SU-DHL-6 (cell line): ENCODE data around the gene ENTPD6.
"Not testable (repeated sequence)": the region's sequence is repeated elsewhere in the genome, so short reads cannot be mapped to it uniquely, and the experiment has no call there.

Experiments
- H2AFZ ChIP-seq: fragments of 200-600 bp; sonication (generic); 2 replicates; pipeline ENCODE4 v1.6.1; 2014; ENCODE audit warnings: low read depth, mild to moderate bottlenecking, moderate library complexity, mixed read lengths, antibody characterized with exemption, low read length; ENCODE audit not compliant: severe bottlenecking
- H3F3A ChIP-seq: fragments of 200-600 bp; shearing (Covaris generic); 2 replicates; pipeline ENCODE4 v1.6.0; 2016; ENCODE audit warnings: antibody characterized with exemption, mild to moderate bottlenecking; ENCODE audit not compliant: insufficient read depth
- H3K27ac ChIP-seq: fragments of 200-600 bp; sonication (generic); 2 replicates; pipeline ENCODE4 v1.5.1; 2016; ENCODE audit warnings: low read depth, mild to moderate bottlenecking, low read length, moderate library complexity, mixed read lengths
- H3K27me3 ChIP-seq: fragments of 200-600 bp; sonication (generic), shearing (Covaris generic); 2 replicates; pipeline ENCODE4 v1.6.0; 2014; ENCODE audit warnings: mild to moderate bottlenecking, low read length
- H3K36me3 ChIP-seq: fragments of 200-600 bp; sonication (generic); 2 replicates; pipeline ENCODE4 v1.6.1; 2014; ENCODE audit warnings: mild to moderate bottlenecking, low read length, mixed read lengths
- H3K4me2 ChIP-seq: fragments of 300-600, 200-600 bp; shearing (Covaris generic), sonication (generic); 2 replicates; pipeline ENCODE4 v1.6.0; 2014; ENCODE audit warnings: low read length, low read depth, mild to moderate bottlenecking; ENCODE audit not compliant: poor library complexity, severe bottlenecking
- H3K4me3 ChIP-seq: fragments of 200-600 bp; sonication (generic); 2 replicates; pipeline ENCODE4 v1.5.1; 2014; ENCODE audit warnings: antibody characterized with exemption, low read length, mild to moderate bottlenecking, mixed read lengths; ENCODE audit not compliant: insufficient read depth, poor library complexity, severe bottlenecking
- H3K79me2 ChIP-seq: fragments of 200-600 bp; sonication (generic); 2 replicates; pipeline ENCODE4 v1.6.1; 2014; ENCODE audit warnings: mild to moderate bottlenecking, low read length, moderate library complexity; ENCODE audit not compliant: insufficient read depth
- H3K9ac ChIP-seq: fragments of 200-600 bp; sonication (generic); 2 replicates; pipeline ENCODE4 v1.7.0; 2014; ENCODE audit warnings: mild to moderate bottlenecking, low read length
- H3K9me2 ChIP-seq: fragments of 200-600 bp; sonication (generic); replicated peaks from 2 replicates; pipeline ENCODE4 v1.6.1; 2014; ENCODE audit warnings: low read length; ENCODE audit not compliant: insufficient read depth
- H3K9me3 ChIP-seq: fragments of 200-600 bp; sonication (generic); 2 replicates; pipeline ENCODE4 v1.6.1; 2014; ENCODE audit warnings: low read length, mixed read lengths; ENCODE audit not compliant: insufficient read depth
- H4K20me1 ChIP-seq: fragments of 200-600 bp; sonication (generic); 2 replicates; pipeline ENCODE4 v1.6.1; 2014; ENCODE audit warnings: low read depth, mild to moderate bottlenecking, antibody characterized with exemption, low read length, moderate library complexity, mixed read lengths
- CTCF ChIP-seq: fragments of 200-600 bp; sonication (generic); IDR thresholded peaks from one replicate; pipeline ENCODE4 v1.5.1; 2017; ENCODE audit warnings: antibody characterized with exemption, mild to moderate bottlenecking, low read length, moderate library complexity; ENCODE audit not compliant: insufficient read depth, poor library complexity, severe bottlenecking
- EZH2phosphoT487 ChIP-seq: fragments of 200-600 bp; sonication (generic), shearing (Covaris generic); conservative IDR thresholded peaks from 2 replicates; pipeline ENCODE4 v1.6.1; 2018; ENCODE audit warnings: mild to moderate bottlenecking, antibody characterized with exemption, low read length, moderate library complexity, mixed read lengths

Gene ENTPD6

DNA sequence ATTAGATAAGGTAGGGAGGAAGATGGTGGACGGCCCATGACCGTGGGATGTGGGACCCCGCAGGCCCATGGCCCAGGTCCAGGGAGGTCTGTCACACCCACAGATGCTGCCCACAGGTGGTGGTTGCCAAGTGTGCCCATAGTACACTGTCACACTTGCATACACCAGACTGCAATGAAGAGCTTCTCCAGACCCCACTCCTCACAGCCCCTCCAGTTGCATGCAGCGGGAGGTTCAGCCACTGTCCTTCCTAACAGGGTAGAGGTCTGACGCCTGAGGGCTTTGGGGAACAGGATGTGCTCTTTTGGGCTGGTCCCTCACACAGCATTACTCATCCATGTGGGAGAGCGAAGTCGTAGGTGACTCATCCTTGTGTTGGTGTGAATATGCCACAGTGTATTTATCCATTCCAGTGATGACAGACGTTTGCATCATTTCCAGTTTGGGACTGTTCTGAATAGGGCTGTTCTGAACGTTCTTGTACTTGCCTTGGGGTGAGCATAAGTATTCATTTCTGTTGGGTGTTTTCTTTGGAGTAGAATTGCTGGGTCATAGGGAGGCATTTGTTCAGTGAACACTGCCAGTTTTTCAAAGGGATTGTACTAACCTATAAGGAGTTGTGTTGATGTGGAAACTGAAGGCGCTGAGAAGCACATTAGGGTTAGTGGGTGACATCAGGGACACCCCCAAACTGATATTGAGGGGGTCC is 42.3 kb downstream of the ENTPD6 start:
- Histone ChIP-seq H2AFZ (no peak overlapping the region), H3K4me2 (no peak overlapping the region), H3K4me3 (no peak overlapping the region), H3K79me2 (no peaks in the 10 kb centered on the region), H4K20me1 (no peaks in the 10 kb centered on the region), H3K9ac (no peak overlapping the region), H3K9me3 (no peaks in the 10 kb centered on the region), H3F3A (no peaks in the 10 kb centered on the region), H3K36me3 (no peaks in the 10 kb centered on the region), H3K9me2 (no peaks in the 10 kb centered on the region), H3K27me3 (no peaks in the 10 kb centered on the region), H3K27ac (no peak overlapping the region)
- TF ChIP-seq EZH2phosphoT487 (no peak), CTCF (no peak)

DNA sequence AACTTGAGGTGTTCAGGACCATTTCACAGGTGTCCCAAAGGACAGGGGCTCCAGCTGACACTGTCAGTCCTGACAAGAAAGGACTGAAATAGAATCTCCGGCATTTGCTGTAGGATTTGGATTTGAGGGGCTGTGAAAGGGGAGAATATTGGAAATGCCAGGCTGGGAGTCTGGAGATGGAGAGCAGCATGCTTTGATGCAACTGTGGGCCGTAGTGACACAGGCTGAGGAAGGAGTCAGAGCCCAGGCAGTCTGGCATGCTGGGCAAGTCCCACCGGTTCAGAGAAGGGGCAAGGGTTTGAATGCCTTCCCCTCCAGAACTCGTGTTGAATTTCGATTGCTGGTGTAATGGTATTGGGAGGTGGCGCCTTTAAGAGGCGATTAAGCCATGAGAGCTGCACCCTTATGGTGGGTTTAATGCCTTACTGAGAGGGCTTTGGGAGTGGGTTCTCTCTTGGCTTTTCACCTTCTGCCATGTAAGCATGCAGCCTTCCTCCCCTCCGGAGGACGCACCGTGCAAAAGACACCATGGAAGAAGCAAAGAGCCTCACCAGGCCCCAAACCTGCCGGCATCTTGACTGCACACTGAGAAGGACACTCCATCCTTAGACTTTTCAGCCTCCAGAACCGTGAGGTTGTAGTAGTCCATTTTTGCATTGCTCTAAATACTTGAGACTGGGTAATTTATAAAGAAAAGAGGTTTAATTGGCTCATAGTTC is 43.0 kb downstream of the ENTPD6 start:
- H4K20me1 ChIP-seq, result no peaks in the 10 kb centered on the region
- H3K27ac ChIP-seq, result no peak overlapping the region
- no peaks in the 10 kb centered on the region for H3K9me3 ChIP-seq
- H3K79me2 ChIP-seq, result no peaks in the 10 kb centered on the region
- H3K4me3 ChIP-seq, result no peak overlapping the region
- no peaks in the 10 kb centered on the region for H3K36me3 ChIP-seq
- no peak overlapping the region for H3K9ac ChIP-seq
- H2AFZ ChIP-seq, result no peak overlapping the region
- TF ChIP-seq EZH2phosphoT487 (no peak), CTCF (no peak)
- H3K9me2 ChIP-seq, result no peaks in the 10 kb centered on the region
- no peaks in the 10 kb centered on the region for H3F3A ChIP-seq
- H3K27me3 ChIP-seq, result no peaks in the 10 kb centered on the region
- H3K4me2 ChIP-seq, result no peak overlapping the region

- Histone ChIP-seq H3K9ac (no peak overlapping the region), H3K4me2 (no peak overlapping the region), H3K9me3 (no peaks in the 10 kb centered on the region), H3F3A (no peaks in the 10 kb centered on the region), H3K27ac (no peak overlapping the region), H3K9me2 (no peaks in the 10 kb centered on the region), H2AFZ (no peak overlapping the region), H4K20me1 (no peaks in the 10 kb centered on the region), H3K79me2 (no peaks in the 10 kb centered on the region), H3K4me3 (no peak overlapping the region), H3K36me3 (no peaks in the 10 kb centered on the region), H3K27me3 (no peaks in the 10 kb centered on the region)
- no peak for TF ChIP-seq EZH2phosphoT487
- no peak for TF ChIP-seq CTCF
Measured at GRCh38 chr20:25239387-25240370, 44.2 kb downstream of the ENTPD6 start.

- not testable (repeated sequence) for H3K9ac ChIP-seq, H3K27ac ChIP-seq, H4K20me1 ChIP-seq, H3K27me3 ChIP-seq, H3K9me3 ChIP-seq, H3K36me3 ChIP-seq, H3K79me2 ChIP-seq, H3K4me3 ChIP-seq, H3K9me2 ChIP-seq, H3K4me2 ChIP-seq, H2AFZ ChIP-seq, H3F3A ChIP-seq
Measured at GRCh38 chr20:25240851-25241658, 45.5 kb downstream of the ENTPD6 start.

DNA sequence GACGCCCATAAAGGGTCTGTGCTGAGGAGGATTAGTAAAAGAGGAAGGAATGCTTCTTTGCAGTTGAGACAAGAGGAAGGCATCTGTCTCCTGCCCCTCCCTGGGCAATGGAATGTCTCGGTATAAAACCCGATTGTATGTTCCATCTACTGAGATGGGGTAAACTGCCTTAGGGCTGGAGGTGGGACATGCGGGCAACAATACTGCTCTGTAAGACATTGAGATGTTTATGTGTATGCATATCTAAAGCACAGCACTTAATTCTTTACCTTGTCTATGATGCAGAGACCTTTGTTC is 46.1 kb downstream of the ENTPD6 start:
- not testable (repeated sequence) for H3F3A ChIP-seq, H3K27ac ChIP-seq, H3K79me2 ChIP-seq, H4K20me1 ChIP-seq, H2AFZ ChIP-seq, H3K27me3 ChIP-seq, H3K9me2 ChIP-seq, H3K9ac ChIP-seq, H3K36me3 ChIP-seq, H3K4me3 ChIP-seq, H3K4me2 ChIP-seq, H3K9me3 ChIP-seq
